ENCODE data around the gene AGPAT4. TPM values are rescaled to one million over a fixed set of nuclear protein-coding genes. Genes with fewer than 3 reads are reported as not detected.

Gene AGPAT4
- total and polyA plus RNA-seq, 4 donors, result 3.7 to 32.8 (median 9.7) TPM

GRCh38 chr6:161198783-161199460 is 74.9 kb downstream of the AGPAT4 start:
- 75 to 90% methylated on average over 9 of the region's 9 CpGs for WGBS, 2 donors
- no peak overlapping the region for H3K9ac ChIP-seq (ENCODE audit: insufficient read depth in 1 of 2, low read length in 2 of 2)
- H3K4me1 ChIP-seq (ENCODE audit: control insufficient read depth in 5 of 5, insufficient read depth in 5 of 5, low read length in 5 of 5), result peaks cover 0 to 6% (median 0%) of the 10 kb centered on the region in 5 donors
- no peaks in the 10 kb centered on the region for H3K27me3 ChIP-seq (ENCODE audit: control insufficient read depth in 3 of 3, insufficient read depth in 3 of 3, low read length in 2 of 3)
- no peak overlapping the region for H3K4me3 ChIP-seq
- peak in 1 of 3 donors; percentile 5 for DNase-seq
- H3K36me3 ChIP-seq (ENCODE audit: control insufficient read depth in 4 of 4, insufficient read depth in 4 of 4, low read length in 4 of 4), result no peaks in the 10 kb centered on the region
- peaks cover 0 to 3% (median 0%) of the 10 kb centered on the region in 4 donors for H3K9me3 ChIP-seq (ENCODE audit: control insufficient read depth in 4 of 4, insufficient read depth in 3 of 4, low read length in 3 of 4)
- no peak for ATAC-seq (ENCODE audit: insufficient read depth, low FRiP score)
- no peak overlapping the region for H3K27ac ChIP-seq (ENCODE audit: low read depth in 1 of 2, low read length in 1 of 2)
- no peak for TF ChIP-seq CTCF (IDR thresholded peaks at IDR 0.05; ENCODE audit: control extremely low read depth, extremely low read depth)

DNA sequence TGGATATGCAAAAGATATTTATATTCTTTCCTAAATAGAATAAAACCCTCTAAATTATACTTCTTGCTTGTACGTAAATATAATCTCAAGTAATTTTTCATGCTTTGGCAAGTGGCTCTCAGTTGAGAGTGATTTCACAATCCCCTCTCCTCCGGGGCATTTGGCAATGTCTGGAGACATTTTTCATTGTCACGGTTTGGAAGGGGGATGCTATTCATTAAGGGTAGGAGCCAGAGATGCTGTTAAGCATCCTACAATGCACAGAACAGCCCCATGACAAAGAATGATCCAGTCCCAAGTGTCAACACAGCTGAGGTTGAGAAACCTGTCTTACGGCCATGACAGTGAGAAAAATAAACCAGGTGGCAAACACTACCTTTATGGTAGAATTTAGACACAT is 75.7 kb downstream of the AGPAT4 start:
- no peaks in the 10 kb centered on the region for H3K36me3 ChIP-seq (ENCODE audit: control insufficient read depth in 4 of 4, insufficient read depth in 4 of 4, low read length in 4 of 4)
- no peak overlapping the region for H3K4me3 ChIP-seq
- no peaks in the 10 kb centered on the region for H3K27me3 ChIP-seq (ENCODE audit: control insufficient read depth in 3 of 3, insufficient read depth in 3 of 3, low read length in 2 of 3)
- WGBS, 2 donors, result 31 to 44% methylated on average over 4 of the region's 4 CpGs
- H3K9me3 ChIP-seq (ENCODE audit: control insufficient read depth in 4 of 4, insufficient read depth in 3 of 4, low read length in 3 of 4), result peaks cover 0 to 3% (median 0%) of the 10 kb centered on the region in 4 donors
- DNase-seq (peak in 1 of 3 donors; percentile 38), ATAC-seq (ENCODE audit: insufficient read depth, low FRiP score) (no peak)
- H3K27ac ChIP-seq (ENCODE audit: low read depth in 1 of 2, low read length in 1 of 2), result no peak overlapping the region
- H3K9ac ChIP-seq (ENCODE audit: insufficient read depth in 1 of 2, low read length in 2 of 2), result no peak overlapping the region
- peaks cover 0 to 6% (median 0%) of the 10 kb centered on the region in 5 donors for H3K4me1 ChIP-seq (ENCODE audit: control insufficient read depth in 5 of 5, insufficient read depth in 5 of 5, low read length in 5 of 5)
- TF ChIP-seq CTCF (IDR thresholded peaks at IDR 0.05; ENCODE audit: control extremely low read depth, extremely low read depth), result no peak

- 87 to 93% methylated on average over 4 of the region's 4 CpGs for WGBS, 2 donors
- peak in 1 of 3 donors; percentile 12 for DNase-seq
- H3K4me3 ChIP-seq, result no peak overlapping the region
- H3K36me3 ChIP-seq (ENCODE audit: control insufficient read depth in 4 of 4, insufficient read depth in 4 of 4, low read length in 4 of 4), result no peaks in the 10 kb centered on the region
- no peak overlapping the region for H3K27ac ChIP-seq (ENCODE audit: low read depth in 1 of 2, low read length in 1 of 2)
- no peaks in the 10 kb centered on the region for H3K27me3 ChIP-seq (ENCODE audit: control insufficient read depth in 3 of 3, insufficient read depth in 3 of 3, low read length in 2 of 3)
- H3K4me1 ChIP-seq (ENCODE audit: control insufficient read depth in 5 of 5, insufficient read depth in 5 of 5, low read length in 5 of 5), result peaks cover 0 to 6% (median 0%) of the 10 kb centered on the region in 5 donors
- ATAC-seq (ENCODE audit: insufficient read depth, low FRiP score), result no peak
- H3K9me3 ChIP-seq (ENCODE audit: control insufficient read depth in 4 of 4, insufficient read depth in 3 of 4, low read length in 3 of 4), result peaks cover 0 to 4% (median 1%) of the 10 kb centered on the region in 4 donors
- TF ChIP-seq CTCF (IDR thresholded peaks at IDR 0.05; ENCODE audit: control extremely low read depth, extremely low read depth), result no peak
- H3K9ac ChIP-seq (ENCODE audit: insufficient read depth in 1 of 2, low read length in 2 of 2), result no peak overlapping the region
Observed at GRCh38 chr6:161195386-161195785, 78.5 kb downstream of the AGPAT4 start.

Measured in lung (tissue), 12 donors.